Liver (tissue), 4 donors: ENCODE results near the gene C1orf216. TPM values are rescaled to one million over a fixed set of nuclear protein-coding genes. Genes with fewer than 3 reads are reported as not detected.

Experiments
- polyA plus RNA-seq, 2 donors: library from polyadenylated mRNA; stranded (reverse) in 1 of 2; unstranded in 1 of 2; fragments of 200-250 nt in 1 of 2; fragments of >200 nt in 1 of 2; fragmentation: Nextera tagmentation in 1 of 2; extraction: Ambion mirVana in 1 of 2; gene quantifications; one replicate each; pipeline versions ENCODE4 v1.2.1 to v1.2.3, GENCODE V29; 2013 to 2015
- total RNA-seq, 2 donors: library from RNA; depleted of rRNA; stranded (reverse); fragments of >200 nt; gene quantifications; one replicate each; pipeline ENCODE4 v1.2.3, GENCODE V29; 2014
- donor health status: healthy.
- donor health status: healthy.
- donor health status: healthy.

C1orf216 gene
- total and polyA plus RNA-seq, 4 donors: 1.2 to 3.4 (median 3.0) TPM

Other genes with a start within 250 kb of the C1orf216 start
- 100 to 1,000 TPM in 1 of 2 donors, 10 to 100 TPM in 1; 27.5 to 107 TPM for gene KIAA0319L, start 161.5 kb downstream of the C1orf216 start, total RNA-seq
- 10 to 100 TPM; 27.0 to 28.3 TPM for gene KIAA0319L, start 161.5 kb downstream of the C1orf216 start, polyA plus RNA-seq
- gene NCDN, start 161.1 kb downstream of the C1orf216 start, total RNA-seq: 1 to 10 TPM; 4.4 to 6.9 TPM
- gene NCDN, start 161.1 kb downstream of the C1orf216 start, polyA plus RNA-seq: 1 to 10 TPM; 2.7 to 7.9 TPM
- gene TFAP2E, start 145.6 kb downstream of the C1orf216 start, total RNA-seq: under 1 TPM; 0.08 to 0.09 TPM
- under 1 TPM; 0.07 to 0.21 TPM for gene TFAP2E, start 145.6 kb downstream of the C1orf216 start, polyA plus RNA-seq
- gene PSMB2, start 77.4 kb downstream of the C1orf216 start, total RNA-seq: 10 to 100 TPM; 19.1 to 34.7 TPM
- 10 to 100 TPM; 46.9 to 76.6 TPM for gene PSMB2, start 77.4 kb downstream of the C1orf216 start, polyA plus RNA-seq
- gene CLSPN, start 51.1 kb upstream of the C1orf216 start, total RNA-seq: 10 to 100 TPM in 1 of 2 donors, under 1 TPM in 1; 0.08 to 18.9 TPM
- under 1 TPM; 0.15 to 0.50 TPM for gene CLSPN, start 51.1 kb upstream of the C1orf216 start, polyA plus RNA-seq
- 10 to 100 TPM; 11.1 to 14.9 TPM for gene AGO4, start 89.1 kb upstream of the C1orf216 start, total RNA-seq
- gene AGO4, start 89.1 kb upstream of the C1orf216 start, polyA plus RNA-seq: 1 to 10 TPM; 1.7 to 3.5 TPM
- 10 to 100 TPM in 1 of 2 donors, 1 to 10 TPM in 1; 6.8 to 11.3 TPM for gene AGO1, start 164.3 kb upstream of the C1orf216 start, total RNA-seq
- 1 to 10 TPM; 1.5 to 3.0 TPM for gene AGO1, start 164.3 kb upstream of the C1orf216 start, polyA plus RNA-seq
- 10 to 100 TPM in 1 of 2 donors, 1 to 10 TPM in 1; 5.9 to 19.5 TPM for gene AGO3, start 212.2 kb upstream of the C1orf216 start, total RNA-seq
- 1 to 10 TPM; 3.0 to 8.3 TPM for gene AGO3, start 212.2 kb upstream of the C1orf216 start, polyA plus RNA-seq